ENCODE data around the gene CSGALNACT2. TPM values are rescaled to one million over a fixed set of nuclear protein-coding genes. Genes with fewer than 3 reads are reported as not detected.

Gene CSGALNACT2
- total RNA-seq, 1 experiment from 2014 or later = 22.3 TPM

DNA sequence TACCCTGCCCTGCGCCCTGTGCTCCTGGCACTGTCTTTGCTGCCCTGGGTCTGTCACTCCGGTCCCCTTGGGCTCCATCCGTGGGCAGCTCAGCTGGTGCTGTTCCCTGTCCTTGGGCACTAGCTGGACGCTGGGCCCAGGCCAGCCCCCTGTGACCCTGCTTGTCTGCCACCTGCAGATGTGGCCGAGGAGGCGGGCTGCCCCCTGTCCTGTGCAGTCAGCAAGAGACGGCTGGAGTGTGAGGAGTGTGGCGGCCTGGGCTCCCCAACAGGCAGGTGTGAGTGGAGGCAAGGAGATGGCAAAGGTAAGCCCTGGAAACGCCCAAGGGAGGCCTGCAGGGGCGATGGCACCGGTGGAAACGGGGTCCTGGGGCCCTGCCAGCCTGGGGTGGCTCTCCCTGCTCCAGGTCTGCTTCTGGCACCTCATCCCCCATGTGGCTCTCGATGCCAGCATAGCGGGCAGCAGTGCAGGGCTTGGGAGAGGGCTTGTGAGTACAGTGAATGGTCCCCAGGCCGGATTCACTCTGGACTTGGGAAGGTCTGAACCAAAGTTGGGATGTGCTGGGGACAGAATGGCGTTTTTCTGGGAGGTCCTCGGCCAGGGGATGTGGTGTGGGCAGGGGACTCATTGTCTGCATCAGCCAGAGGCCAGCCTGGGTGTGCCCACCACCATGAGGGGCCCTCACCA, 26.2 kb upstream of the CSGALNACT2 start:
- no TSS peak for BruUV-seq (replicated peaks)
- no peak overlapping the region for H3K27ac ChIP-seq (ENCODE audit: low read length)
- H3K9me3 ChIP-seq (ENCODE audit: control insufficient read depth, insufficient read depth, low read depth, low read length) = no peaks in the 10 kb centered on the region
- H3K4me3 ChIP-seq (ENCODE audit: low read depth in 2 of 2, low read length in 2 of 2) = no peak overlapping the region
- TF ChIP-seq, protein P1, sequence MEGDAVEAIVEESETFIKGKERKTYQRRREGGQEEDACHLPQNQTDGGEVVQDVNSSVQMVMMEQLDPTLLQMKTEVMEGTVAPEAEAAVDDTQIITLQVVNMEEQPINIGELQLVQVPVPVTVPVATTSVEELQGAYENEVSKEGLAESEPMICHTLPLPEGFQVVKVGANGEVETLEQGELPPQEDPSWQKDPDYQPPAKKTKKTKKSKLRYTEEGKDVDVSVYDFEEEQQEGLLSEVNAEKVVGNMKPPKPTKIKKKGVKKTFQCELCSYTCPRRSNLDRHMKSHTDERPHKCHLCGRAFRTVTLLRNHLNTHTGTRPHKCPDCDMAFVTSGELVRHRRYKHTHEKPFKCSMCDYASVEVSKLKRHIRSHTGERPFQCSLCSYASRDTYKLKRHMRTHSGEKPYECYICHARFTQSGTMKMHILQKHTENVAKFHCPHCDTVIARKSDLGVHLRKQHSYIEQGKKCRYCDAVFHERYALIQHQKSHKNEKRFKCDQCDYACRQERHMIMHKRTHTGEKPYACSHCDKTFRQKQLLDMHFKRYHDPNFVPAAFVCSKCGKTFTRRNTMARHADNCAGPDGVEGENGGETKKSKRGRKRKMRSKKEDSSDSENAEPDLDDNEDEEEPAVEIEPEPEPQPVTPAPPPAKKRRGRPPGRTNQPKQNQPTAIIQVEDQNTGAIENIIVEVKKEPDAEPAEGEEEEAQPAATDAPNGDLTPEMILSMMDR (IDR thresholded peaks at IDR 0.05) = no peak
- TF ChIP-seq TCF7L2 (IDR thresholded peaks at IDR 0.05; ENCODE audit: low read depth, low read length) = no peak
- TF ChIP-seq, protein P2, sequence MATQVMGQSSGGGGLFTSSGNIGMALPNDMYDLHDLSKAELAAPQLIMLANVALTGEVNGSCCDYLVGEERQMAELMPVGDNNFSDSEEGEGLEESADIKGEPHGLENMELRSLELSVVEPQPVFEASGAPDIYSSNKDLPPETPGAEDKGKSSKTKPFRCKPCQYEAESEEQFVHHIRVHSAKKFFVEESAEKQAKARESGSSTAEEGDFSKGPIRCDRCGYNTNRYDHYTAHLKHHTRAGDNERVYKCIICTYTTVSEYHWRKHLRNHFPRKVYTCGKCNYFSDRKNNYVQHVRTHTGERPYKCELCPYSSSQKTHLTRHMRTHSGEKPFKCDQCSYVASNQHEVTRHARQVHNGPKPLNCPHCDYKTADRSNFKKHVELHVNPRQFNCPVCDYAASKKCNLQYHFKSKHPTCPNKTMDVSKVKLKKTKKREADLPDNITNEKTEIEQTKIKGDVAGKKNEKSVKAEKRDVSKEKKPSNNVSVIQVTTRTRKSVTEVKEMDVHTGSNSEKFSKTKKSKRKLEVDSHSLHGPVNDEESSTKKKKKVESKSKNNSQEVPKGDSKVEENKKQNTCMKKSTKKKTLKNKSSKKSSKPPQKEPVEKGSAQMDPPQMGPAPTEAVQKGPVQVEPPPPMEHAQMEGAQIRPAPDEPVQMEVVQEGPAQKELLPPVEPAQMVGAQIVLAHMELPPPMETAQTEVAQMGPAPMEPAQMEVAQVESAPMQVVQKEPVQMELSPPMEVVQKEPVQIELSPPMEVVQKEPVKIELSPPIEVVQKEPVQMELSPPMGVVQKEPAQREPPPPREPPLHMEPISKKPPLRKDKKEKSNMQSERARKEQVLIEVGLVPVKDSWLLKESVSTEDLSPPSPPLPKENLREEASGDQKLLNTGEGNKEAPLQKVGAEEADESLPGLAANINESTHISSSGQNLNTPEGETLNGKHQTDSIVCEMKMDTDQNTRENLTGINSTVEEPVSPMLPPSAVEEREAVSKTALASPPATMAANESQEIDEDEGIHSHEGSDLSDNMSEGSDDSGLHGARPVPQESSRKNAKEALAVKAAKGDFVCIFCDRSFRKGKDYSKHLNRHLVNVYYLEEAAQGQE (IDR thresholded peaks at IDR 0.05; ENCODE audit: insufficient read depth in 1 of 2, low read depth in 2 of 2, low read length in 1 of 2) = no peak
- TF ChIP-seq POLR2AphosphoS5 (IDR thresholded peaks at IDR 0.05; ENCODE audit: low read depth, low read length) = no peak
- no peak for TF ChIP-seq SIN3A (IDR thresholded peaks at IDR 0.05; ENCODE audit: borderline replicate concordance, insufficient read depth, low read depth, low read length)
- in situ Hi-C loops (cut with HindIII; ENCODE audit: low pct_unique_long_range_greater_than_20kb, low sequenced_read_pairs) (no loop called here), intact Hi-C loops (cut with micrococcal nuclease; ENCODE audit: unreplicated experiment) (no loop called here)
- DNase-seq (ENCODE audit: low read depth, low spot score) (no peak), ATAC-seq (no peak)
- no peaks in the 10 kb centered on the region for H3K27me3 ChIP-seq (ENCODE audit: control insufficient read depth, insufficient read depth, low read length)
- peaks cover 13% of the 10 kb centered on the region; the same call in 1 of the 2 replicates for H3K4me1 ChIP-seq (ENCODE audit: control insufficient read depth, insufficient read depth, low read length)
- H3K36me3 ChIP-seq (ENCODE audit: control insufficient read depth, insufficient read depth, low read length) = no peaks in the 10 kb centered on the region
- CTCF ChIA-PET = no interaction called here
- POLR2A ChIA-PET = no interaction called here

DNA sequence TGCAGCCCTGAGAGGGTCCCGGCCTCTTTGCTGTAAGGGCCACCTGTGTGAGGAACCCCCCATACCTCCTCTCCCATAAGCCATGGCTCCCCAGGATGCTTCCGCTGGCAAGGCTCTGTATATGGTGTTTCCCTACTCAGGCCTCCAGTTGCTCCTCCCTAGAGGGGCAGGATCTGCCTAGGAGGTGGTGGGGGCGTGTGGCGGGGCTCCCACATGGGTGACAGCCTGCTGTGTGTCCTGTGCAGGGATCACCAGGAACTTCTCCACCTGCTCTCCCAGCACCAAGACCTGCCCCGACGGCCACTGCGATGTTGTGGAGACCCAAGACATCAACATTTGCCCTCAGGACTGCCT, 25.7 kb upstream of the CSGALNACT2 start:
- intact Hi-C loops (cut with micrococcal nuclease; ENCODE audit: unreplicated experiment) (no loop called here), in situ Hi-C loops (cut with HindIII; ENCODE audit: low pct_unique_long_range_greater_than_20kb, low sequenced_read_pairs) (no loop called here)
- ATAC-seq (no peak), DNase-seq (ENCODE audit: low read depth, low spot score) (no peak)
- no peaks in the 10 kb centered on the region for H3K27me3 ChIP-seq (ENCODE audit: control insufficient read depth, insufficient read depth, low read length)
- H3K4me3 ChIP-seq (ENCODE audit: low read depth in 2 of 2, low read length in 2 of 2) = no peak overlapping the region
- TF ChIP-seq, protein P1 (IDR thresholded peaks at IDR 0.05) = no peak
- TF ChIP-seq SIN3A (IDR thresholded peaks at IDR 0.05; ENCODE audit: borderline replicate concordance, insufficient read depth, low read depth, low read length) = no peak
- TF ChIP-seq POLR2AphosphoS5 (IDR thresholded peaks at IDR 0.05; ENCODE audit: low read depth, low read length) = no peak
- no peak for TF ChIP-seq TCF7L2 (IDR thresholded peaks at IDR 0.05; ENCODE audit: low read depth, low read length)
- TF ChIP-seq, protein P2 (IDR thresholded peaks at IDR 0.05; ENCODE audit: insufficient read depth in 1 of 2, low read depth in 2 of 2, low read length in 1 of 2) = no peak
- no TSS peak for BruUV-seq (replicated peaks)
- H3K27ac ChIP-seq (ENCODE audit: low read length) = no peak overlapping the region
- peaks cover 13% of the 10 kb centered on the region; the same call in 1 of the 2 replicates for H3K4me1 ChIP-seq (ENCODE audit: control insufficient read depth, insufficient read depth, low read length)
- CTCF ChIA-PET = no interaction called here
- POLR2A ChIA-PET = no interaction called here
- H3K36me3 ChIP-seq (ENCODE audit: control insufficient read depth, insufficient read depth, low read length) = no peaks in the 10 kb centered on the region
- no peaks in the 10 kb centered on the region for H3K9me3 ChIP-seq (ENCODE audit: control insufficient read depth, insufficient read depth, low read depth, low read length)

All from Panc1 (cell line).